Heart right ventricle (tissue), 16 donors: ENCODE measurements around the gene KIR3DL2. TPM values are rescaled to one million over a fixed set of nuclear protein-coding genes. Genes with fewer than 3 reads are reported as not detected.
"Not testable (repeated sequence)": the region's sequence is repeated elsewhere in the genome, so short reads cannot be mapped to it uniquely, and the experiment has no call there.

ENCODE experiments used
- ATAC-seq, 8 donors: fragments of 200-7000 bp; cut with Tn5 transposase; one replicate each; pipeline ENCODE4 v1.9.1; 2020; ENCODE audit warnings: mild to moderate bottlenecking in 8 of 8, moderate library complexity in 8 of 8, moderate number of reproducible peaks in 1 of 8
- DNase-seq, 2 donors: peaks; one replicate each; pipeline ENCODE4 v3.0.0-alpha.2; 2020
- H3K27ac ChIP-seq, 10 donors: fragments of 200-600 bp; sonication (generic) in 2 of 10; one replicate each; pipeline versions ENCODE4 v1.5.0 to v1.8.0; 2020 to 2022; ENCODE audit warnings: mild to moderate bottlenecking in 3 of 10
- H3K27me3 ChIP-seq, 7 donors: fragments of 200-600 bp; one replicate each; pipeline ENCODE4 v1.8.0; 2021 to 2022; ENCODE audit warnings: mild to moderate bottlenecking in 2 of 7
- H3K36me3 ChIP-seq, 9 donors: fragments of 200-600 bp; sonication (generic) in 1 of 9; one replicate each; pipeline versions ENCODE4 v1.5.0 to v1.8.0; 2020 to 2022; ENCODE audit warnings: mild to moderate bottlenecking in 2 of 9
- H3K4me1 ChIP-seq, 9 donors: fragments of 200-600 bp; sonication (generic) in 1 of 9; one replicate each; pipeline versions ENCODE4 v1.5.0 to v1.8.0; 2020 to 2022; ENCODE audit warnings: mild to moderate bottlenecking in 4 of 9
- H3K4me3 ChIP-seq, 10 donors: fragments of 200-600 bp; sonication (generic) in 2 of 10; one replicate each; pipeline versions ENCODE4 v1.5.0 to v1.8.0; 2020 to 2022; ENCODE audit warnings: mild to moderate bottlenecking in 7 of 10, moderate library complexity in 2 of 10
- H3K9me3 ChIP-seq, 11 donors: fragments of 200-600 bp in 10 of 11; sonication (generic) in 2 of 11; one replicate each; pipeline versions ENCODE4 v1.5.0 to v1.8.0; 2013 to 2022; ENCODE audit warnings: mild to moderate bottlenecking in 2 of 11, control low read depth in 1 of 11, moderate library complexity in 1 of 11
- WGBS, 2 donors: extraction: QIAGEN DNeasy Blood & Tissue Kit; methylation state at CpG; one replicate each; pipeline ENCODE4 v1.1.7; 2013; ENCODE audit warnings: inconsistent platforms in 1 of 2; 5-methylcytosine and 5-hydroxymethylcytosine counted together
- intact Hi-C, 10 donors: fragments of 100-400 bp; cut with DNase I; formaldehyde crosslinking; loops; one replicate each; pipeline versions ENCODE4 v1.11.1 to v1.14.2; 2022
- polyA plus RNA-seq, 2 donors: library from polyadenylated mRNA; stranded (reverse); fragments of 200-250 nt; gene quantifications; one replicate each; pipeline ENCODE4 v1.2.3, GENCODE V29; 2013
- total RNA-seq, 10 donors: library from RNA; stranded (reverse); fragmentation: NEBNext Ultra II Directional in 3 of 10; extraction: Animal tissue kit (Norgen Biotek cat#: 25700) in 3 of 10; gene quantifications; one replicate each; pipeline versions ENCODE4 v1.2.1 to v1.2.4, GENCODE V29; 2021 to 2023
- TF ChIP-seq, protein P1 (sequence below), 9 donors: fragments of 200-600 bp; sonication (generic) in 2 of 9; IDR thresholded peaks; one replicate each; pipeline versions ENCODE4 v1.5.0 to v1.8.0; 2021 to 2022; ENCODE audit warnings: antibody characterized with exemption in 9 of 9, mild to moderate bottlenecking in 5 of 9, moderate library complexity in 1 of 9
- donor health status: Arrhythmogenic right ventricular cardiomyopathy.
- donor health status: ischemic (EF 13 %, LVEDD 7.1; RV severe dilation, severe dysfunction).
- donor health status: healthy with polysubstance abuse.
- donor health status: DM: no; HTN: yes; CAD: no.
- donor health status: DM: no; HTN: no; CAD: no.
- donor health status: ischemic (EF 25% LVEDD 6.9; RV normal size, moderate dysfunction).
- donor health status: ischemic (EF 25% LVEDD 5.7; RV mildly dilated, moderate dysfunction).
- donor health status: healthy.
- donor health status: DM: yes; HTN: yes; CAD: no.
- donor health status: Ischemic cardiomyopathy.
- donor health status: ischemic (EF 35%, LVEDD 5.7; RV mildly dilated, moderate dysfunction).
- donor health status: nonischemic (EF 11% LVEDD 7.7; RV severe dilation, severe dysfunction).
- donor health status: DM: yes; HTN: yes; CAD: no.
- donor health status: PGD.
- donor health status: ischemic (EF 29% LVEDD 5.4; RV normal size, mild dysfunction).
- donor health status: nonischemic (EF 23%, LVEDD 6.1; RV moderate dilation, normal function).

KIR3DL2 gene
- total and polyA plus RNA-seq, 12 donors: 0.95 TPM; not detected in 11

GRCh38 chr19:54832496-54832895 is 17.7 kb upstream of the KIR3DL2 start, which contains the start of gene KIR2DS4:
TSS of gene KIR2DS4 (plus strand) at chr19:54832676.
- H3K4me3 ChIP-seq, H3K9me3 ChIP-seq, H3K27ac ChIP-seq, H3K4me1 ChIP-seq, ATAC-seq, H3K36me3 ChIP-seq, DNase-seq, H3K27me3 ChIP-seq, intact Hi-C loops: not testable (repeated sequence)
- WGBS, 2 donors: 83 to 85% methylated on average over 14 of the region's 14 CpGs

DNA sequence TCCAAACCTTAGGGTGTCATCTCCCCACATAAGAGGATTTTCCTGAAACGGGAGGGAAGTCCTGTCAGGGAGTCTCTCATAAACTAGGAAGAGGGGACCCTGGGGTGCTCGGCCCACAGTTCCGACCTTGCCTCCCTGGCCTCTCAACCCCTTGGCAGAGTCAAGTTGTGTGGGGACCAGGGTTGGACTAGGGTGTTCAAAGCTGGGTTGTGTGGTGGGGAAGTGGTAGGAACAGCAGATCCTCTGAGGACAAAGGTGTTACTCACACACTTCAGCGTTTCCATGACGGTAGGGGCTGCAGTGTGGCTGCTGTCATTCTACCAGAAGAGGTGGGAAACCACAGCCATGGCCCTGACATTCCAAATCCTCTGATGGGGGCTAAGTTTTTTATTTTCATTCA is 15.1 kb upstream of the KIR3DL2 start:
- H3K36me3 ChIP-seq, H3K27me3 ChIP-seq, H3K27ac ChIP-seq, DNase-seq, intact Hi-C loops, H3K4me1 ChIP-seq, ATAC-seq, H3K4me3 ChIP-seq, H3K9me3 ChIP-seq: not testable (repeated sequence)
- 79 to 84% methylated on average over 5 of the region's 5 CpGs for WGBS, 2 donors

- 60 to 65% methylated on average over 2 of the region's 2 CpGs for WGBS, 2 donors
- H3K36me3 ChIP-seq, H3K4me3 ChIP-seq, H3K27me3 ChIP-seq, DNase-seq, H3K4me1 ChIP-seq, H3K27ac ChIP-seq, H3K9me3 ChIP-seq, ATAC-seq, intact Hi-C loops: not testable (repeated sequence)
Observed at GRCh38 chr19:54837522-54837921, 12.7 kb upstream of the KIR3DL2 start.

DNA sequence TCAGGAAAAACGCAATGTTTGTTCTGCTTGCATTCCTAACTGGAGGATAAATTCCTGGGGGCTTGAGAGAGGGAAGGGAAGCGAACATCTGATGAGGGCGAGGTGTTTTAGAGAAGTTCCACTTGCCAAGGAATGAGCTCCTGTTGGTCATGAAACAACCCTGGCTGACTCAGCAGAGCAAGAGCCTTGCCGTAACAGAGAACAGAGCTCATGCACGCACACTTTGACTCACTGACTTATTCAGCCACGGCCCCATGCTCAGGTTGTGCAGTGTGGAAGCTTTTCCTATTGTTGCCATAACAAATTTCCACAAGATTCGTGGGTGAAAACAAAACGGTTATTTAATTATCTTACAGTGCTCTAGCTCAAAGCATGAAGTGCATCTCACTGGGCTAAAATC is 7.1 kb upstream of the KIR3DL2 start:
- H3K27ac ChIP-seq, H3K4me1 ChIP-seq, H3K9me3 ChIP-seq, H3K36me3 ChIP-seq, H3K27me3 ChIP-seq, H3K4me3 ChIP-seq, DNase-seq, ATAC-seq: not testable (repeated sequence)
- intact Hi-C loops: loop anchor here in 1 of 10 donors (10.0 kb wide), 1 partner anchor 108 kb away; the partner anchor contains the start of gene KIR2DL3
- 62 to 64% methylated on average over 8 of the region's 8 CpGs for WGBS, 2 donors

GRCh38 chr19:54850930-54851329 is 687 bp downstream of the KIR3DL2 start:
- Histone ChIP-seq H3K36me3 (no peaks in the 10 kb centered on the region), H3K27ac (no peak overlapping the region), H3K9me3 (peaks cover 0 to 8% (median 0%) of the 10 kb centered on the region in 11 donors), H3K27me3 (peaks cover 0 to 9% (median 0%) of the 10 kb centered on the region in 7 donors), H3K4me1 (no peaks in the 10 kb centered on the region), H3K4me3 (no peak overlapping the region)
- WGBS, 2 donors: 45 to 63% methylated on average over 2 of the region's 2 CpGs
- ATAC-seq: no peak
- DNase-seq: no peak
- intact Hi-C loops: no loop called here
- TF ChIP-seq, protein P1, sequence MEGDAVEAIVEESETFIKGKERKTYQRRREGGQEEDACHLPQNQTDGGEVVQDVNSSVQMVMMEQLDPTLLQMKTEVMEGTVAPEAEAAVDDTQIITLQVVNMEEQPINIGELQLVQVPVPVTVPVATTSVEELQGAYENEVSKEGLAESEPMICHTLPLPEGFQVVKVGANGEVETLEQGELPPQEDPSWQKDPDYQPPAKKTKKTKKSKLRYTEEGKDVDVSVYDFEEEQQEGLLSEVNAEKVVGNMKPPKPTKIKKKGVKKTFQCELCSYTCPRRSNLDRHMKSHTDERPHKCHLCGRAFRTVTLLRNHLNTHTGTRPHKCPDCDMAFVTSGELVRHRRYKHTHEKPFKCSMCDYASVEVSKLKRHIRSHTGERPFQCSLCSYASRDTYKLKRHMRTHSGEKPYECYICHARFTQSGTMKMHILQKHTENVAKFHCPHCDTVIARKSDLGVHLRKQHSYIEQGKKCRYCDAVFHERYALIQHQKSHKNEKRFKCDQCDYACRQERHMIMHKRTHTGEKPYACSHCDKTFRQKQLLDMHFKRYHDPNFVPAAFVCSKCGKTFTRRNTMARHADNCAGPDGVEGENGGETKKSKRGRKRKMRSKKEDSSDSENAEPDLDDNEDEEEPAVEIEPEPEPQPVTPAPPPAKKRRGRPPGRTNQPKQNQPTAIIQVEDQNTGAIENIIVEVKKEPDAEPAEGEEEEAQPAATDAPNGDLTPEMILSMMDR (IDR thresholded peaks at IDR 0.05): no peak

GRCh38 chr19:54851353-54851752 is 1.1 kb downstream of the KIR3DL2 start:
- Histone ChIP-seq H3K36me3 (no peaks in the 10 kb centered on the region), H3K4me1 (no peaks in the 10 kb centered on the region), H3K27me3 (peaks cover 0 to 9% (median 0%) of the 10 kb centered on the region in 7 donors), H3K9me3 (peaks cover 0 to 5% (median 0%) of the 10 kb centered on the region in 11 donors), H3K27ac (no peak overlapping the region), H3K4me3 (no peak overlapping the region)
- TF ChIP-seq, protein P1 (IDR thresholded peaks at IDR 0.05): no peak
- intact Hi-C loops: no loop called here
- no peak for DNase-seq
- 82 to 84% methylated on average over 7 of the region's 7 CpGs for WGBS, 2 donors
- ATAC-seq: no peak

DNA sequence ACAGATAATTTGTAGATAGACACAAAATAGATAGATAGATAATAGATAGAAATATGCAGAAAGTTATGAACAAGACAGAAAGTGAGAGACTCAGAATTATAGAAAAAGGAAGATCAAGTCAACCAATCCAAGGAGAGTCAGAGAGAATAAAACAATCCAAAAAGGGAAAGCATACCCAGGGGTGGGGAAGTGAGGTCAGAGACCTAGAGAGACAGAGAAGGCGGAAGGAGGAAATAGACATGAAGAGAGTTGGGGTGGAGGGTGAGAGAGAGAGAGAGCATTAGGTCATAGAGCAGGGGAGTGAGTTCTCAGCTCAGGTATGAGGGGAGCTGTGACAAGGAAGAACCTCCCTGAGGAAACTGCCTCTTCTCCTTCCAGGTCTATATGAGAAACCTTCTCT is 5.0 kb downstream of the KIR3DL2 start:
- intact Hi-C loops, H3K4me1 ChIP-seq: not testable (repeated sequence)
- 47 to 68% methylated on average over 1 of the region's 1 CpG for WGBS, 2 donors

GRCh38 chr19:54858476-54858875 is 8.2 kb downstream of the KIR3DL2 start:
- H3K27me3 ChIP-seq: not testable (repeated sequence)
- 54% methylated on average over 3 of the region's 3 CpGs for WGBS, 2 donors

More for the DNA sequence above, 5.0 kb downstream of the KIR3DL2 start:
- DNase-seq, H3K27me3 ChIP-seq, H3K36me3 ChIP-seq, H3K27ac ChIP-seq, H3K4me3 ChIP-seq, H3K9me3 ChIP-seq, ATAC-seq: not testable (repeated sequence)

DNA sequence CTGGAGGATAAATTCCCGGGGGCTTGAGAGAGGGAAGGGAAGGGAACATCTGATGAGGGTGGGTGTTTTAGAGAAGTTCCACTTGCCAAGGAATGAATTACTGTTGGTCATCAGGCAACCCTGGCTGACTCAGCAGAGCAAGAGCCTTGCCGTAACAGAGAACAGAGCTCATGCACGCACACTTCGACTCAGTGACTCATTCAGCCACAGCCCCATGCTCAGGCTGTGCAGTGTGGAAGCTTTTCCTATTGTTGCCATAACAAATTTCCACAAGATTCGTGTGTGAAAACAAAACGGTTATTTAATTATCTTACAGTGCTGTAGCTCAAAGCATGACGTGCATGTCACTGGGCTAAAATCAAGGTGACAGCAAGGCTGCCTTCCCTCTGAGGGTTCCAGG is 9.2 kb downstream of the KIR3DL2 start:
- H3K27ac ChIP-seq, ATAC-seq, DNase-seq, H3K4me3 ChIP-seq, H3K27me3 ChIP-seq, H3K9me3 ChIP-seq, H3K4me1 ChIP-seq, H3K36me3 ChIP-seq, intact Hi-C loops: not testable (repeated sequence)
- 66 to 74% methylated on average over 7 of the region's 7 CpGs for WGBS, 2 donors

More at GRCh38 chr19:54858476-54858875, 8.2 kb downstream of the KIR3DL2 start:
- H3K27ac ChIP-seq, H3K36me3 ChIP-seq, intact Hi-C loops, DNase-seq, H3K9me3 ChIP-seq, ATAC-seq, H3K4me3 ChIP-seq, H3K4me1 ChIP-seq: not testable (repeated sequence)

- H3K4me3 ChIP-seq, H3K27me3 ChIP-seq, H3K9me3 ChIP-seq, H3K4me1 ChIP-seq, intact Hi-C loops, H3K27ac ChIP-seq, DNase-seq, ATAC-seq, H3K36me3 ChIP-seq: not testable (repeated sequence)
- 100% methylated on average over 1 of the region's 3 CpGs; no CpG with 5 or more reads in 1 of the 2 donors for WGBS, 2 donors
Observed at GRCh38 chr19:54863459-54863858, 13.2 kb downstream of the KIR3DL2 start.
